ENCODE measurements around the gene C6orf141. TPM values are rescaled to one million over a fixed set of nuclear protein-coding genes. Genes with fewer than 3 reads are reported as not detected.

Gene C6orf141
- total RNA-seq, 1 experiment from 2014 or later, result 31.6 TPM

GRCh38 chr6:49543087-49543858 is 7.2 kb upstream of the C6orf141 start:
- Histone ChIP-seq H3K27me3 (ENCODE audit: insufficient read depth, low read length) (no peaks in the 10 kb centered on the region), H3K4me1 (ENCODE audit: control insufficient read depth in 1 of 2, insufficient read depth in 2 of 2, low read length in 2 of 2) (peaks cover 20% of the 10 kb centered on the region in 2 experiments), H2AFZ (ENCODE audit: low read depth, low read length, poor library complexity, severe bottlenecking) (peak overlapping the region; percentile 31), H3K9me2 (ENCODE audit: insufficient read depth) (no peaks in the 10 kb centered on the region), H3K4me2 (ENCODE audit: low read length) (no peak overlapping the region), H3K9me3 (ENCODE audit: control insufficient read depth in 1 of 2, insufficient read depth in 1 of 2, low read depth in 1 of 2, low read length in 2 of 2) (no peaks in the 10 kb centered on the region), H3K27ac (ENCODE audit: low read depth, low read length) (no peak overlapping the region), H4K20me1 (ENCODE audit: insufficient read depth) (no peaks in the 10 kb centered on the region), H3K9ac (ENCODE audit: low read length) (no peak overlapping the region), H3K4me3 (replicated peaks in 1 of 2; ENCODE audit: low read depth in 1 of 2, low read length in 2 of 2) (no peak overlapping the region), H3K79me2 (ENCODE audit: insufficient read depth, low read length) (no peaks in the 10 kb centered on the region), H3K36me3 (ENCODE audit: control insufficient read depth in 1 of 2, insufficient read depth in 2 of 2, low read length in 2 of 2) (no peaks in the 10 kb centered on the region)
- intact Hi-C loops (cut with micrococcal nuclease), result no loop called here
- ATAC-seq, result 0 out of 2 replicates have a peak, but pooled peaks have one; percentile 33
- CTCF ChIA-PET, result interaction anchor here (1.0 to 5.0 kb wide), 2 partner anchors 9 to 11 kb away, joined by 3 to 30 read pairs; no protein-coding TSS in a partner anchor
- no TSS peak for BruUV-seq (replicated peaks)
- RAD21 ChIA-PET (ENCODE audit: low non-redundant PET in 1 of 2, low total read pairs in 2 of 2, uncharacterized antibody in 2 of 2, unreplicated experiment in 2 of 2), result no interaction called here
- TF ChIP-seq SRF (IDR thresholded peaks at IDR 0.05; ENCODE audit: low read depth), result no peak
- no peak for TF ChIP-seq ZNF274 (IDR thresholded peaks at IDR 0.05; ENCODE audit: low read depth, low read length)
- no peak for TF ChIP-seq ELF1 (IDR thresholded peaks at IDR 0.05; ENCODE audit: borderline replicate concordance, low read depth)
- TF ChIP-seq EGR1 (IDR thresholded peaks at IDR 0.05; ENCODE audit: low read depth), result no peak
- no peak for TF ChIP-seq ATF3 (IDR thresholded peaks at IDR 0.05)
- TF ChIP-seq POLR2AphosphoS5 (IDR thresholded peaks at IDR 0.05; ENCODE audit: low read depth, low read length), result no peak
- no peak for TF ChIP-seq TCF7L2 (IDR thresholded peaks at IDR 0.05; ENCODE audit: borderline replicate concordance, extremely low read depth, insufficient read depth, insufficient read length)
- no peak for TF ChIP-seq CBX3 (IDR thresholded peaks at IDR 0.05; ENCODE audit: low read depth)
- TF ChIP-seq FOSL1 (IDR thresholded peaks at IDR 0.05; ENCODE audit: low read depth), result no peak
- no peak for TF ChIP-seq CEBPB (IDR thresholded peaks at IDR 0.05; ENCODE audit: low read depth)
- TF ChIP-seq SIN3A (IDR thresholded peaks at IDR 0.05; ENCODE audit: low read depth), result no peak
- no peak for TF ChIP-seq ZFX (IDR thresholded peaks at IDR 0.05)
- no peak for TF ChIP-seq RAD21 (IDR thresholded peaks at IDR 0.05; ENCODE audit: low read depth)
- no peak for TF ChIP-seq ZBTB33 (IDR thresholded peaks at IDR 0.05; ENCODE audit: extremely low read depth, insufficient replicate concordance, low read length)
- TF ChIP-seq MAX (IDR thresholded peaks at IDR 0.05), result no peak
- no peak for TF ChIP-seq JUND (IDR thresholded peaks at IDR 0.05)
- TF ChIP-seq CTCF (IDR thresholded peaks at IDR 0.05 in 2 of 3, conservative IDR thresholded peaks at IDR 0.05 in 1 of 3; ENCODE audit: borderline replicate concordance in 1 of 3, insufficient read depth in 1 of 3, low read depth in 2 of 3, low read length in 2 of 3), result no peak
- no peak for TF ChIP-seq EZH2phosphoT487 (IDR thresholded peaks at IDR 0.05; ENCODE audit: borderline replicate concordance)
- no peak for TF ChIP-seq REST (IDR thresholded peaks at IDR 0.05; ENCODE audit: low read depth)
- no peak for DNase-seq (ENCODE audit: low read depth, low spot score)
- POLR2A ChIA-PET, result interaction anchor here (1.3 to 1.5 kb wide), 2 partner anchors 10 to 14 kb away, joined by 3 read pairs; no protein-coding TSS in a partner anchor

Measured in HCT116 (cell line).